Forelimb muscle (tissue), 1 donor: ENCODE measurements around the gene FDCSP. TPM values are rescaled to one million over a fixed set of nuclear protein-coding genes. Genes with fewer than 3 reads are reported as not detected.
A peak's percentile ranks its signal among the peaks of the same experiment; 100 is the strongest.
"Not testable (repeated sequence)": the region's sequence is repeated elsewhere in the genome, so short reads cannot be mapped to it uniquely, and the experiment has no call there.

Experiments used
- DNase-seq: peaks from one replicate; pipeline ENCODE4 v3.0.0-alpha.2; 2013; ENCODE audit warnings: low read depth
- polyA plus RNA-seq: library from polyadenylated mRNA; unstranded; fragments of 120-200 nt; gene quantifications from one replicate; pipeline ENCODE4 v1.2.1, GENCODE V29; 2013; ENCODE audit not compliant: insufficient read length

Gene FDCSP
- polyA plus RNA-seq, result 1.5 TPM

GRCh38 chr4:70225824-70226223 is at the start of gene FDCSP:
Gene FDCSP (plus strand): TSS chr4:70226124. CDS start chr4:70231195, 5,071 bp downstream.
- DNase-seq, result no peak

DNA sequence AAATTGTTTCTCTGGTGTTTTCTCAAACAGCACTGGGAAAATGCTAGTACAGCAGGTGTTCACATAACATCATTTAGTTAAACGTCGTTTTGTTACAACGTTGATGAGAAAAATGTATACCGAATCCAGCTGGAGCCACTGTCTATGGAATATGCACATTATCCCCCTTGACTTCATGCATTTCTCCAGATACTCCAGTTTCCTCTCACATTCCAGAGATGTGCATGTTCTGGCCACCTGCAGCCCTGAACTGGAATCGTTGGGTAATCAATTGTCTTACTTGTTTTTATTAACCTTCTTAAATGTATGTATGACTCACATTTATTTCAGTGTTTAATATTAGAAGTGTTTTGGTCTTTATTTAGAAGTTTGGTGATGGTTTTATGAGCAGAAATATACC is 48.8 kb upstream of the FDCSP start:
- peak; percentile 17 for DNase-seq

GRCh38 chr4:70178075-70178660 is 47.8 kb upstream of the FDCSP start:
- DNase-seq, result no peak

DNA sequence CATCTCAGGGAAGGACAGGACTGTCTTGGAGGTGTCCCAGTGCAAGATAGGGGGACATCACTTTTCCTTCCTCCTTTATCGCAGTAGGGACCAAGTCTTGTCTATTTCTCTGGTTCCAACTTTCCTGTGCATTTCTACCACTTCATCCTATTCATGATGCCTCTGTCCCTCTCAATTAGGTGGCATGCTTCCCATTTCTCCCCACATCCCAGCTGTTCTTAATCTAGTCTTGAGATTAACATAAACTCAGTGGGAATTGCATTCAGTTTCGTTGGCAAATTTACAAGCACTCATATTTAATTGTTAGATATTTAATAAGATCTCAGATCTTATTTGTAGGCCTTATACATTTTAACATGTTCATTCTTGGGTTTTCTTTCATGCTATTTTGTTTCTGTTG is 46.1 kb upstream of the FDCSP start:
- no peak for DNase-seq

DNA sequence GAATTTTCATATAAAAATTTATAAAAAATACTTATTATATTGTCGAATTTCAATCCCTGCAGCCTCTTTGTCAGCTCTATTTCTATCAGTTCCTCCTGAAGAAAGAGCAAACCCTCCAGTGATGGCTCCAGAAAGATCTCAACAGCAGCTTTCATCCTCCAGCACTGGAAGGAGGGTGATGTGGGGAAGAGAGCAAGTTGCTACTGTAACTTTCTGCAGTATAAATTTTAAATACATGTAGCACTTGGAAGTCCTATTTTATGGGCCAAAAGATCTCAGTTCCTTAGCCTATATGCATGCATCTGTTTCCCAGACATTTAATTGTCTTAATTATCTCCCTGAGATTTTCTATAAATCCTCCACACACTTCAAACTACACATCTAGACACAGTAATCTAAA is 44.1 kb upstream of the FDCSP start:
- no peak for DNase-seq

DNA sequence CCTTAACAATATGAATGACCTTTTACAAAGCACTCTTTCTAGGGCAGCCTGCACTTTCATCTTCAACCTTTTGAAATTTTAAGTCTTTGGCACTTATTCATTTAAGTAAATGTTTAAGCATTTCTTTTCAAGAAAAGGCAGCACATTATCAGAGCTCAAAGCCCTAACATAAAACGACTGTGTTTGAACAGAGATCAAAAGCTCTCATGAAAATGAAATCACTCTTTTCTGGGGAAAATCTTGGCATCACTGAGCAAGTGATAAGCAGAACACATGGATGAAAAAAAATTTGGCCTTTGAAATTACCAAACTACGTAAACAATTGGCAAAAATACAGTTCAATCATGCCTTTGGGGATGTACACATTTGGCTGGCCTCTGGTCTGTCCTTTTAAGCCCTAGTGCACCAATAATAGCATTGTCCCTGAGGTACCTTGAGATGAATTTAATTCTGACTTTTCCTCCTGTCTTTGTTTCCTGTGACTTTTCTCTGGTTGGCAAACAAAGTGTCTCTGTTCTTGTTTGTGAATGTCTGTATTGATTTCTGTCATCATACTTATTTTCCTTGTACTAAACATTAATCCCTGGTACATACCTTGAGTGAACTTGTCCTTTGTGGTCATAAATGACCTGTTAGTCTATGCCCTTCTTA is 43.3 kb upstream of the FDCSP start:
- DNase-seq, result peak; percentile 5

- peak; percentile 25 for DNase-seq
Measured at GRCh38 chr4:70183168-70183939, 42.6 kb upstream of the FDCSP start.

GRCh38 chr4:70183940-70184246 is 42.0 kb upstream of the FDCSP start:
- DNase-seq, result no peak

DNA sequence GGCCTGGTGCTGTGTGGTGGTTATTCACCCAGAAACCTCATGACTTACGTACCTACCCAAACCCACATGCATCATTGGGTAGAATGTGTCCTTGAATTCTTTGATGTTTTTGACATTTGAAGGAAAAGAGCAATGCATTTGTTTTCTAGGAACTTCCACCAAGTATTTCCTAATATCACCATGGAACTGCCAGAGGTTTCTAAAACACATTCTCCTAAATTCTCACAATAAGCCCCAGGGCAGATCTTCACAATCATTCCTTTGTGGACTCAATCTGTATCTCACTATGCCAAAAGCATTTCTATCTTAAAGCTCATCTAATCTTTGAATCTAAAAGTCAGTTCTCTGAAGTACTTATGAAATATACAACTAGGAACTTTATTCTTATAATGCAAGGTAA is 38.7 kb upstream of the FDCSP start:
- no peak for DNase-seq

DNA sequence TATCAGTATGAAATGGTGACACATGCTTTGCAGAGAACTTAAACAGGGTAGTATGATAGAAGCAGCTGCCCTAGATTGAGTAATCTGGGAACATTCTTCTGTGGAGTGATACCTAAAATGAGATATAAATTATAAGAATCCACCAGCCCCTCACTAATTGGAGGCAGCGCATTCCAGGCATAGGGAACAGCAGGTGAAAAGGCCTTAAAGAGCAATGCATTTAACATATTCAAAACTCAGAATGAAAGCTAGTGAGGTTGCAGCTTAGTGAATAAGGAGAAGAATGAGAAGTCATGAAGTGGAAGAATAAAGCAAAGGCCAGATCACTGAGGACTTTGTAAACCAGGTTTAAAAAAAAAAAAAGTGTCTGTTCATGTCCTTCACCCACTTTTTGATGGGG is 35.3 kb upstream of the FDCSP start:
- no peak for DNase-seq

GRCh38 chr4:70191647-70192046 is 34.3 kb upstream of the FDCSP start:
- no peak for DNase-seq

DNA sequence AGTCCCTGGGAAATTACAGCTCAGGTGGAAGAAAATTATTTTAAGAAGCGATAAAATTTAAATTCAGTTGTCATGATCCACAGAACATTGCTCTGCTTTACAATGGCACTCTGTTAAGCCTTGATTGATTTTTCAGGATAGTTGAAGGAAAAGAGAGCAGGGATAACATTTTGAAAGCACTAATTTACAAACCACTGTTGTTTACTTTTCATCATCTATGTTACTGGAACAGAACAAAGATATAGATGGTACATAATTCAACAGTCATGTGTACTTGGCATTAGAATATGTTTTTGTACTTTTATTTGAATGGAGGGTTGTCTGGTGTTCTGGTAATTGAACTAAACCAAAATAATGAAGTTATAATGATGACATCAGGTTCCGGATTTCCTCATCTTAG is 33.0 kb upstream of the FDCSP start:
- DNase-seq, result no peak

GRCh38 chr4:70195425-70195824 is 30.5 kb upstream of the FDCSP start, which contains the start of gene ODAM:
Gene ODAM (plus strand): TSS chr4:70195725. CDS start chr4:70196544, 819 bp downstream.
- DNase-seq, result no peak

GRCh38 chr4:70196857-70197256 is 29.1 kb upstream of the FDCSP start:
- no peak for DNase-seq

DNA sequence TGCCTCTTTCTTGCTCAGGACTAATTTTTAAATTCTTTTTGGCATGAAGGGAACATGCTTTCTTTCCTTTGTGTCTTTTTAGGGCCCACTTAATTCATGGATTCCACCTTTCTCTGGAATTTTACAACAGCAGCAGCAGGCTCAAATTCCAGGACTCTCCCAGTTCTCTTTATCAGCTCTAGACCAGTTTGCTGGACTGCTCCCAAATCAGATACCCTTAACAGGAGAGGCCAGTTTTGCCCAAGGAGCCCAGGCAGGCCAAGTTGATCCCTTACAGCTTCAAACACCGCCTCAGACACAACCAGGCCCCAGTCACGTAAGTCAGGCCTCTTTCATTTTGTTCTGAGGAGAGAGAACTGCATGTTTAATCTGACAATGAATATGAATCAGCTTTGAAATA is 28.1 kb upstream of the FDCSP start:
- no peak for DNase-seq

GRCh38 chr4:70203601-70204000 is 22.3 kb upstream of the FDCSP start:
- no peak for DNase-seq

GRCh38 chr4:70212752-70213151 is 13.2 kb upstream of the FDCSP start:
- not testable (repeated sequence) for DNase-seq

- not testable (repeated sequence) for DNase-seq
Measured at GRCh38 chr4:70216109-70216508, 9.8 kb upstream of the FDCSP start.

GRCh38 chr4:70216550-70216949 is 9.4 kb upstream of the FDCSP start:
- DNase-seq, result not testable (repeated sequence)

GRCh38 chr4:70221389-70221788 is 4.5 kb upstream of the FDCSP start:
- not testable (repeated sequence) for DNase-seq

DNA sequence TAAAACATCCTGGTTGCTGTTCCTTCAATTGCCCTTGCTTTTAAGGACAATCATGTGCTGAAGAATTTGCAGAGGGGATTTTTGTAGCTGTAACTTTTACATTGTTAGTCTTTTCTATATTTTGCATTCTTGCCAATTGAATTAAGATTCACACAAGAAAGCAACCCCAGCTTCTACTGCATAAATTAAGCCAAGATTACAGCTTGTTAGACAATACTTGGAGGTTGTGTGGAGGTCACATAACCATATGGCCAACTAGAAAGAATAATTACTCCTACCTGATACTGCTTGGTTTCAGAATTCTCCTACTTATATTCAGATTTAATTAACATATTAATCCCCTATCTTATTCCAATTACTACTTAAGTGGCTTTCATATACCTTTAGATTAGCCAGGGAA is 4.1 kb upstream of the FDCSP start:
- DNase-seq, result not testable (repeated sequence)

DNA sequence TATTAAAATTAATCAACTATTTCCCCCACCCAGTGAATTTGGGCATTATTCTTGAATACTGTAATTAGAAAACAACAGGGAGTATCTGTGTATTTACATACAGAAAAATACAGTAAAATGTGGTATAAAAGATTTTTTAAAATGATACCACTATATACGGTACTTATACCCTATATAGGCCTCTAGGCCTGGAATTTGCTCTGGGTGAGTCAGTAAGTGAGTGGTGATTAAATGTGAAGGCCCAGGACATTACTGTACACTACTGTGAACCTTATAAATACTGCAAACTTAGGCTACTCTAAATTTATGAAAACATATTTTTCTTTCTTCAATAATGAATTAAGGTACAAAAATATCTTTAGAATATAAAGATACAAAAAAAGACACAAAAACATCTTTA is 10.2 kb downstream of the FDCSP start:
- no peak for DNase-seq
